NCI-H2107 treated with DMSO at 0.1 percent for 48 hours (cell line): ENCODE data around the gene ARHGAP24.
A peak's percentile ranks its signal among the peaks of the same experiment; 100 is the strongest.
"Not testable (repeated sequence)": the region's sequence is repeated elsewhere in the genome, so short reads cannot be mapped to it uniquely, and the experiment has no call there.

Experiments used
- DNase-seq: peaks from one replicate; lab custom pipeline; 2025; ENCODE audit not compliant: unreplicated experiment; lab: John Stamatoyannopoulos, UW

The ARHGAP24 gene

DNA sequence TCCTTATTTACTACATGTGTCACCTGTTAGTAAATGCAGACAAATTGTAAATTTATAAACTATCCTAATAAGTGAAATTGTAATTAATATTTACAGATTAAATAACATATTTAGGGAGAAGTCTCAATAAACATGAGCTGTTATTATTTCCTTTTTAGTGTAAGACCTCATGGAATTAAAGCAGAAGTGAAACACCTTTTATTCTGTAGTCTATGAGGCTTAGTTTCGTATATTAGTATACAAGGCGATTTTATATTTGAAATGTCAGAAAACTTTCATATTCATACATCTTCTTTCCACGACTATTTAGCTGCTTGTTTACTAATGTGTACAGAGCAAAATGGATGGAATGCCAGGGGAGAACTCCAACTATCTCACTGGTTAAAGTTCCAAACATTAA, 414.4 kb downstream of the ARHGAP24 start:
- no peak for DNase-seq

DNA sequence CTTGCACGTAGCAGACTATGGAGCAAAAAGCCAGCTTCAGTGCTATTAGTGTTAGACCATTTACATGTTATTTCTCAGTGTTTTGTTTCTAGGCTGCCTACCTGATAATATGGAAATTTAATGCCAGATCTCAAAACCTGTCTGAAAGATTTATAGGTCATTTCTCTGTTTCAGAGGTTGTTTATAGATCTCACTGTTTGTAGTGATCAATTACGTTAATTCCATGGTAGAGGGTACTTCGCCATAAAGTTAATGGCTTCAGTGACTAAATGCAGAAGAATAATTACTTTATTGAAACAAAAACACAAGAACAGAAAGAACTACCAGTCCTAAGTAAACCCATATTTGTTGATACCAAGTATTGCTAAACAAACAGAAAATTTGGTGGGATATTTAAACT, 420.8 kb downstream of the ARHGAP24 start:
- no peak for DNase-seq

DNA sequence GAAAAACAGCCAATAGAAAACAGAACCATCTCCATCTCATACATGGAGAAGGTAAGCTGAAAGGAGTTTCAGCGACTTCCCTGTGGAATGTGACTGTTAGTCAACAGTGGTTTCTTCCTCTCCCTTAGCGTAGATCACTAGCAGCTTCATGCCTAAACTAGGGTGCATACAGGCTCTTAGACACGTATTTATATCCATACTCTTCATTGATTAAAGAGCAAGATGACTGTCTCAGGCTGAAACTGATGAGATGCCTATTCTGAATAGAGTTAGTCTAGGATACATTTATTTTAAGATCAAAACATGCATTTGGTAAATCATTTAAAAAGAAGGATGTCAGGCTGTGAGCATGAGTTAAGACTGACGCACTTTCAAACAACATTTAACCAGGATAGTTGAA, 423.3 kb downstream of the ARHGAP24 start:
- DNase-seq = no peak

DNA sequence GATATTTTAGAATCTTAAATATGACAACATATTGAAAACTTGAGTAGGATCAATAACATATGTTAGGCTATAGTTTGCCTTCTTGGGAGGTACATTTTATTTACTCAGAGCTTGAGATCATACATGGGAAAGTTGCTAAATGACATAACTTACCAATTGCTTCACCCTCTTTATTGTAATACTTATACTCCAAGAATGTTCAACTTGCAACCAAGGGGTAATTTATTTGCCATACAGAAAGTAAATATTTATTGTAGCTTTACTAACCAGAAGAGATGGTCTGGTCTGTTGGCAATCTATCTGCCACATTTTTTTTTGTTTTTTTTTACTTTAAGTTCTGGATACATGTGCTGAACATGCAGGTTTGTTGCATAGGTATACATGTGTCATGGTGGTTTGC, 426.6 kb downstream of the ARHGAP24 start:
- DNase-seq = no peak

DNA sequence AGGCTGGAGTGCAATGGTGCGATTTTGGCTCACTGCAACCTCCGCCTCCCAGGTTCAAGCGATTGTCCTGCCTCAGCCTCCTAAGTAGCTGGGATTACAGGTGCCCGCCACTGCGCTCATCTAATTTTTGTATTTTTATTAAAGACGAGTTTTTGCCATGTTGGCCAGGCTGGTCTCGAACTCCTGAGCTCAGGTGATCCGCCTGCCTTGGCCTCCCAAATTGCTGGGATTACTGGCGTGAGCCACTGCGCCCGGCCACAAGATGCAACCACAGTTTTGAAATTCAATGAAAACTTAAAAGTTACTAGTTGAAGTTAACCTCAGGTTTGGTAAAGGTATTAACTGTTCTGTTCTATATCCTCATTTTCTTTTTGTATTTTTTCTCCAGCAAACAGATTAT, 427.7 kb downstream of the ARHGAP24 start:
- not testable (repeated sequence) for DNase-seq

DNA sequence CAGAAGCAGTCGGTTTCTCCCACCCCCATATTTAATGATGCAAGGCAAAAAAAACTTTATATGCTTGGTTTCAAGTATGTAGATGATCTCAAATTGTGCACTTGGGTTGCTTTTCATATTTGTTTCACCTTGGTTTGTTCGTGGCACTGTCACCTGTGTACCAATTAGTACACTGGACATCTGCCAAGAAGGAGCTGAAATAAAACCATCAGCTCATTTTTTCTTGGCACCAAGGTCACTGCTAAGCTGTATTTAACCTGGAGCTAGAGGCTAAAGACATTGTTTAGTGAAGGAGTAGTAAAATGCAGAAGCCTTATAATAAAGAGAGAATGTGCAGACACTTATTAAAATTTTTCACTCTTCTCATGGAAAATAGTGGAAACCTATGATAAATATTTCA, 430.8 kb downstream of the ARHGAP24 start:
- peak; percentile 57 for DNase-seq

DNA sequence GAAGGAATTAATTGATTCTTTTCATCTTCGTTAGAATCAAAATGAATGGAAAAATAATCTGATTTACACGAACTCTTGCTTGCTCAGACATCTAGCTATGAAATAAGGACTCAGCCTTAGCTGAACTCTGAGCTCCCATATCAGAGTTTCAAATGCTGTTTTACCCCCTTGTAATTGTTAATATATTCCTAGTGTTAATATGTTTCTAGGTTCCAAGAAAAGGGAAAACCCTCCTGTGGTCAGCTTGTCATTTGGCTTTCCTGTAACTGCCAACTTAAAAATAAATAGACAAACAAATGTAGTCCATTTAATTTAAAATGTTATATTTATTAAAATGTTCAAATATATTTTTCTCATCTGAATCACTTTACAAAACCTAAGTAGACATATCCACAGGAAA, 432.1 kb downstream of the ARHGAP24 start:
- DNase-seq = no peak

DNA sequence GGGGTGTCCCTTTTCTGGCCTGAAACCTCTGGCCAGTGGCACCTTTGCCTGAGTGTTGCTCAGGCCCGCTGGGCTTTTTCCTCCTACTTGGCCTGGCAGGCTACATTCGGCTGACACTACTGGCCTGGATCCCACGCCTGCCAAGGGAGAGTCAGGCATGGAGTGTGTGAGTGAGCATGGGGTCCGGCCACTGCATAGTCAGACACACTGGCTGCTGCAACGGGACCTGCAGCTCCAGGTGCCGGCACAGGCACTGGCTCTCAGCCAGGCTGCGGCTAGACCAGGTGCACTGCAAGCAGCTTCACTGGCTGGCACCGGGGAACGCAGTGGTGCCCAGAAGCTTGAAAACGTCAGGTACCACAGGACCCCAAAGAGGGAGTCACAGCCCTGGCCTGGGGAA, 434.9 kb downstream of the ARHGAP24 start:
- DNase-seq = no peak

DNA sequence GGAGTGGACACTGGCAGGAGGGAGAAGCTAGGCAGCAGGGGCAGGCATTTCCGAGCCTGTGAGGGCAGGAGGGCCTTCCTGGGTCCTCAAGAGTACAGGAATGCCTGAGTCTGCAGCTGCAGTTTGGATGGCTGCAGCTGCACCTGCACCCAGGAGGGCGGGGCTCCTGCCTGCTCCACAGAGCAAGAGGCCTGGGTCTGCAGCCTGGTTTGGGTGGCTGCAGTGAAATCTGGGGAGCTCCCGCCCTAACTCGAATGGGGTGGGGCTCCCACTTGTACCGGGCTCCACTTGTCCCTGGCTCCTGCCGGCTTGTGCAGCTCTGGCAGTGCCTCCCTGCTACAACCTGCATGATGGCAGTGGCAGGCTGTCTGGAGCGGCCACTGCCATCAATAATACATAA, 436.0 kb downstream of the ARHGAP24 start:
- no peak for DNase-seq

DNA sequence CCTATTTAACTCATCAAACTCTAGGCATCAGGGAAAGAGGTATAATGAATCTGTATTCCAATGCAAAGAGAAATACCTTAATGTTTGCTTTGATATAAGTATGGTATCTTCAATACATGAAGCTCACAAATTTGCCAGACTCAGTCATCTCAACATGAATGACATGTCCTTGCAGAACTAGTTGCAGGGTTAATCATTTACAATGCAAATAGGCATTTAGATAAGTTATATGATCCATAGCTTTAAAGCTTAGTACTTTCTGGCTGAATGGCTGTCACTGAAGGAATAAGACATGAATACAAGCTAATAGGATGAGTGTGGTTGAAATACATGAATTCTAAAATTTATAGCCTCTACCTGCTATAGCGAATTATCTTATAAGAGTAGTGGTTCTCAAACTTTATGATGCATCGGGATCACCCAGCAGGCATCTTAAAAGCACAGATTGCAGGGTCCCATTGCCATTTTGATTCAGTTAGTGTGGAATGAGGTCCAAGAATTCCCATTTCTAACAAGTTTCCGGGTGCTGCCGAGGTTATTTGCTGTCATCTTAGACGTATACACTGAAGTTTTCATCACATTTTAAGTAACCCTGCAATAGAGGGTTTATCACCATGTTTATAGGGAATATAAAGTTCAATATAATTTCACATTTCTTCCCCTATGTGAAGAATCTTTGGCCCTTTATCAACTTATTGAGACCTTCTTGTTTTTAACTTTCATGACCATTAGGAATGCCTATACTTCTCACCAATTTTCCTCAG, 439.2 kb downstream of the ARHGAP24 start:
- no peak for DNase-seq

DNA sequence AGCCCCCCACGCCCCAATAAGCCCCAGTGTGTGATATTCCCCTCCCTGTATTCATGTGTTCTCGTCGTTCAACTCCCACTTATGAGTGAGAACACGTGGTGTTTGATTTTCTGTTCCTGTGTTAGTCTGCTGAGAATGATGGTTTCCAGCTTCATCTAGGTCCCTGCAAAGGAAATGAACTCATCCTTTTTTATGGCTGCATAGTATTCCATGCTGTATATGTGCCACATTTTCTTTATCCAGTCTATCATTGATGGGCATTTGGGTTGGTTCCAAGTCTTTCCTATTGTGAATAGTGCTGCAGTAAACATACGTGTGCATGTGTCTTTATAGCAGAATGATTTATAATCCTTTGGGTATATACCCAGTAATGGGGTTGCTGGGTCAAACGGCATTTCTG, 440.6 kb downstream of the ARHGAP24 start:
- not testable (repeated sequence) for DNase-seq

DNA sequence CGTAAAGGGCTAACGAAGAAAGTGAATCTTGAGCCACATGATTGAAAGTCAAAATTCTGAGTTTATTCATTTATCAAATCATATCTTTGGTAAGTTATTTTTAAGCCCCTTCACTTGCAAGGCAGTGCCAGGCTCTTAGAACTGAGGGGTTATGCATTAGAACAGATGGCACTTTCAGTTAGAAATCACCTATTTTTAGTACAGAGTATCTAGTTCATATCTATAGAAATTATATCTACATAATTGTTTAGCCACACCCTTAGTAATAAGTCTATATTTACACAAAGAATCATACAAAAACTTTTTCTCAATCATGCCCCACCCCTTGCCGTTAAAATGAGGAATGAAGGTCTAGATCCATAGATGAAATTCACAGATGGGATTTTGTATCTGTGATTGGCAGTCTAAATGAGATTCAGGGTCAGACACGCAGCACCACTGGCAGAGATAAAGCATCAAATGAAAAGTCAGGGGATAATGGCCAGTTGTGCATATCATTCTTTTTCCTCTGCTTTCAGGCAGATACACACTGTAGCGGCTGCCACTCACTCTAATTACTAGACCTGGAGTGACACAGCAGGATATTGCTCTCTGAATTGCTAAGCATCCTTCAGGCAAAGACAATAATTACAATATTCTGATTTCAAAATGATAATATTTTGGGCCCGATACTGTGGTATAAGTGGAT, 444.4 kb downstream of the ARHGAP24 start:
- no peak for DNase-seq

DNA sequence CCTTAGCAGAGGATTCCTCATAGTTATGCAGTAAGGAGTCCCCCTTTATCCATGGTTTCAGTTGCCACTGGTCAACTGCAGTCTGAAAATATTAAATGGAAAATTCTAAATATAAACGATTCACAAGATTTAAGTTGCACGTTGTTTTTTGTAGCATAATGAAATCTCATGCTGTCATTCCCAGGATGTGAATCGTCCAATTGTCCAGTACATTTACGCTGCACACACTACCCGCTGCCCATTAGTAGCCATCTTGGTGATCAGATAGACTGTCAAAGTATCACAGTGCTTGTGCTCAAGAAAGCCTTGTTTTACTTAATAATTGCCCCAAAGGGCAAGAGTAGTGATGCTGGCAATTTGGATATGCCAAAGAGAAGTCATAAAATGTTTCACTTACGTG, 450.1 kb downstream of the ARHGAP24 start:
- no peak for DNase-seq

DNA sequence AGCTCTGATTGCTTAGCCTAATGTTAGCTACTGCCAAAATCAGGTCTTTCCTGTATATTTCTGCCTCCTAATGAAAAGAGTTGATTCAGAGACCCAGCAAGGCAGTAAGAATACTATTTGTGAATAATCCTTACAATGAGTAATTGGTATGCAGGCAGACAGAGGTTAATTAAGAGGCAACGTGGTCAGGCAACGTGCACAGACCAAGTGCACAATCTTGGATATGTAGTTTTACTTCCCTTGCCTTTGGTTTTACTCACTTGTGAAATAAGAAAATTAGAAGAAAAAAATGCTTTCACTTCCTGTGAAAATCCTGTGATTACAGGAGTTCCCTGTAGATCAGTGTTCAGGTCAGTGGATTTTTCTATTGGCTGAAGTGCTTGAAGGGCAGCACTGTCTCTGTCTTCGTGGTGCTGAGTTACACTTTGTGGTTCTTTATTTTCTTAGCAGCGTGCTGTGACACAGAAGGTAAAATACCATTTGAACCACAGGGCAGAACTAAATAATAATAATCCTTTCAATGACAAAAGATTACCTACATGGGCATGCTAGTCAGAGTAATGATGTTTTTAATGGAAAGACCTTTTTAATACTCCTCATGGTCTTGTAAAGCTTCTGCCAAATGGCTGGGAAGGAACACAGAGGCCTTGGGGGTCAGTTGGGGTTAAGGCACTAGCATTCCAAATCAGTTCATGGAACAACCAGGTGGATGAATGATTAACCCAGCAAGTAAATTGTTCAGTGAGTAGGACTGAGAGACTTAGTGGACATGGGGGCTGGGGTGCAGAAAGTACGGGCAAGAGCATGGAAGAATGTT, 454.0 kb downstream of the ARHGAP24 start:
- no peak for DNase-seq

DNA sequence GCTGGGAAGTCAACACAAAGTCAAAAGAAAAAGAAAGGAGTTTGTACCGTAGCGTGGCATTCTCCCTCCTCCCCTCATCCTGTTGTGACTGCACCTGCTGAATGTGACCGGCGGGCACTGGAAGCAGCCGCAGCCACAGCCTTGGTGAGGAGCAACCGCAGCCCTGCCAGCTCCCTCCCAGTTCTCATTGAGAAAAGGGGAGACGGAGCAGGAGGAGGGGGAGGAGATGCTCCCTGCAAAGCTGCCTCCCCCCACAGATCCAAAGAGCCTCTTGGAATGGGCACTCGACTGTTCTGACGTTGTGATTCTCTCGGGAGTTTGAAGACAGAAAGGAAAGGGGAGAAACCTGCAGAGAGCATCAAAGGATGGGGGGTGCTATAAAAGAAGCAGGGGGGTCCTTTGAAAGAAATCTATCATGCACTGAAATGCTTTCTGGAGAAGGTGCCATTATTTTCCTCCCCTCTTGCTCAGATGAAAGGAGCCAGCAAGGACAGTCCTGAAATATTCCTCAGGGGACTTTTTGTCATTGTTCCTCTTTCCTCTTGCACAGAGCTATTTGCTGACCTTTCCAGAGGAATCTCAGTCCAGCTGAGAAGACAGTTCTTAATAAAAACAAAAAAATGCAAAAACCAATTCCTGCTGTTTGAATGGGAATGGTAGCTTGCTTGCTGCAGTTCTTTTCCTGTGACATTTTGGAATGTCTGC, 455.2 kb downstream of the ARHGAP24 start:
- peak; percentile 50 for DNase-seq

DNA sequence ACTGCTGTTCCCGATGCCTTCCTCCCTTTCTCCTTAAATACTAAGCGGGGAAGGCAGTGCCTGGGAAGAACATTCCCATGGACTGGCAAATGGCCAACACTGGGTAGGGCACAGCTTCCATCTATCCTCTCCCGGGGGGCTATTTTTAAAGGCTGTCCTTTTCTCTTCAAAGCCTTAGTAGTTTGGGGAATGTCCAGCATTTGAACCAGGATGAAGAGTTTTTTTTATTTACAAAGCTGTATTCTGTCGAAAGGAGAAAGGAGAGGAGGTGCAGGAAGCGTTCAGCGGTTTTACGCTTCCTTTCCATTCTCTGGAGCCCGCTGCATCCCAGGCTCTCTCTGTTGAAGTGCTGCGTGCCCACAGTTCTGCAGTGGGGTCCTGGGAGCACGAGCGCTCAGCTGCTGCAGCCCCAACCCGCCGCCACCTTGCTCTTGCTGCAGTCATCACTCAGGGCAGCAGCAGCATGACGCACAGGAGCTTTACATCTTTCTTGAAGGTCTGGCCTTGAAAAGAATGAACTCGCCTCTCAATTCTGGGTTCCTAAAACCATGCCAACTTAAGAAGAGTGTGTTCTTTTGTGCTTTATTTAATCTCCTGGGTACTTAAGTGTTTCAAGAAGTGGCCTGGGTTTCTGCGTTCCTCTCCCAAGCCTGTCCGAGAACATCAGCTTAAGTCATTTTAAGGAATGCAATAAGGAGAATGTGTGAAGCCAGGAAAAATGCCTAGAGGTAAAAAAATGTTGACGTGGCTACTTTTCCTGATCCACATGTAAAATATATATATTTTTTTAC, 457.7 kb downstream of the ARHGAP24 start:
- DNase-seq = no peak

DNA sequence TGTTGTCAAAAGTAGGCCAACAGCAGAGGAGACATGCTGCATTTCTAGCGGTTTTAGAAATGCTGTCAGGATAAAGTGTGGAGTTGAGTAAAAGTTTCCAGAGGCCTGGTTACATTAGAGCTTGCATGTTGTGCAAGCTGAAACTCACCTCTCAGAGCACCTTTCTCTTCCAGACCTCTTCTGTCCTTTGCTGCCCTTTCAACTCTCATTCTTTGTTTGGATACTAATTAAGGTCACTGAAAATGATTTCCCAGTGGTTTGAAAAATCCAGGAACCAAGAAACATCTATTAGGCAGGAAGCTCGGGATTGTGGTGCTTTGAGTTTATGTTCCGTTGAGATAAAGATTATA, 458.3 kb downstream of the ARHGAP24 start:
- no peak for DNase-seq

DNA sequence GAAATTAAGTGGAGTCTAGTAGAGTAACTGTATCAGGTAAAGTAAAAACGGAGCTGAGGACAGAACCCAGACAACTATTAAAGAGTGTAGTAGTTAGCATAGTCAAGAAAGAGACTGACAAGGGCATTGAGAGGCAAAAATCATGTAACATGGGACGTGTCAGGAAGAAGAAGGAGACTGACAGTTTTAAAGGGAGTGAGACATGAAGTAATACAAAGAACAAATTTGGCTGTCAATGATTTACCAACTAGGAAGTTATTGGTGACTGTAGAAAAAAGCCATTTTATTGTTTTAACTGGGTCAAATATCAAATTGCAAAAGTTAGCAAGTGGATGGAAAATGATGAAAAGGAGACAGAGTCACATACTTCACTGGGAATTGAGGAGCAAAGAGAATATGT, 462.6 kb downstream of the ARHGAP24 start:
- DNase-seq = no peak

DNA sequence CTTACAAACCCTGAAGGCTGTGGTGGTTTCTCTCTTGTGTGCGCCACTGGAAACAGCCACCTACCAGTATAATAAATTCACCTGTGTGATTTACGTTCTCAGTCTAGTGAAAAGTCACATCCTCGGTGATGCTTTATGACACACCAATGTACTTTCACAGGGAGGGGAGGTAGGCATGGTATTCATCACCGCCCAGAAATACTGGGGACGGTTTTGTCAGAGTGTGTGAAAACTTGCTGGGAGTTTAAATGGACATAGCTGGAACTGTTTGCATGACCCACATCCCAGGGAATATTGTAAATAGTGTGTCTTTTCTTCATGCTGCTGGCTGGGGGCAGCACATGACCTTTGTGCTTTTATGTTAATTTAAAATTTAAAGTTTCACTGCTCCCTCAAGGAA, 463.1 kb downstream of the ARHGAP24 start:
- DNase-seq = no peak

DNA sequence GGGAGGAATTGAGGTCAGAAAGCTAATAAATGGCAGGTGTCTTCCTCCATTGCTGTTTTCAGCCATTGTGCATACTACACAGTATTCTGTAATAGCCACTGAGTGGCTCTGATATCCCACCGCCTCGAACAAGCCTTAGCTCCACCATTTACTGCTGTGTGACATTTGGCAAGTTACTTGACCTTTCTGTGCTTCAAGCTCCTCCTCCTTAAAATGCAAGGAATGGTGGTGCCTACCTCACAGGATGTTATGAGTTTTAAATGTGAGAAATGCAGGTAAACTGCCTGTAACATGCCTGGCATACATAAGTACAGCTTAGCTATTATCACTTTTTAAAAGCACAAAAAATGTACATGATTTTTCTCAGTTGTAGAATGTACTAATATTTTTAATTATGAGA, 464.0 kb downstream of the ARHGAP24 start:
- DNase-seq = no peak

DNA sequence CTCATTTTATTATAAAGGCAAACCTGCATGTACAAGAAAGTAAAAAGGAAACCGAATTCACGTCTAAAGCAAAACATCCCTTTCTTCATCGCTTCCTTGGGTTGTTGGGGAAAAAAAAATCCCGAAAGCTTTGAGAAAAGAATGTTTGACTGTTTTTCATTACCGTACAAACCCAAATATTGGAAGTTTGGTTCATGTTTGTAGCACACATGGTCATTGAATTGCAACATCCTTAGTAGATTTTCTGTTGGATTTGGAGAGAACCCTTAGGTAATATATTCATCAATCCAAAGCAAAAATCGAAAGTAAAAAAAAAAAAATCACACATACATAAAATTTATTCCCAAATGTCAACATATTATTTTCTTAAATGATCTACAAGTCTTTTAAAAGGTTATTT, 464.6 kb downstream of the ARHGAP24 start:
- DNase-seq = no peak
